ENCODE data around the gene FAM107B.

The FAM107B gene

DNA sequence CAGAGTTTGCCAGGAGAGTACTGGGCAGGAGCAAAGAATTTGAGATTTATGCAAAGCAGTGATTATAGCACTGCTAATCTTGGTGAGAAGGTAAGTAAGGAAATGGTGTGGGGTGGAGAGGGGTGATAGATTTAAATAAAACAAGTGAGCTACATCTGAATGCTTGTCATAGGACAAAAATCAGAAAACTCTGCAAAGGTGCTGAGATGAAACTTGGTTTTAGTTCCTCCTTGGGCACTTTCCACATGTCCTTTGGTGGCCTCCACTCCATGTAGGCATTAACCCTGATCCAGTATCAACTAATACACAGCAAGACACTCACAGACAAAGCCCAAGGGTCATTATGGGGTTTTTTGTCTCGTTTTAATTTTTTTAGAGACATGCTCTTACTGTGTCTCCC lies 25.7 kb upstream of the FAM107B start:
- DNase-seq (ENCODE audit: low read depth) = no peak
- TF ChIP-seq, protein P1, sequence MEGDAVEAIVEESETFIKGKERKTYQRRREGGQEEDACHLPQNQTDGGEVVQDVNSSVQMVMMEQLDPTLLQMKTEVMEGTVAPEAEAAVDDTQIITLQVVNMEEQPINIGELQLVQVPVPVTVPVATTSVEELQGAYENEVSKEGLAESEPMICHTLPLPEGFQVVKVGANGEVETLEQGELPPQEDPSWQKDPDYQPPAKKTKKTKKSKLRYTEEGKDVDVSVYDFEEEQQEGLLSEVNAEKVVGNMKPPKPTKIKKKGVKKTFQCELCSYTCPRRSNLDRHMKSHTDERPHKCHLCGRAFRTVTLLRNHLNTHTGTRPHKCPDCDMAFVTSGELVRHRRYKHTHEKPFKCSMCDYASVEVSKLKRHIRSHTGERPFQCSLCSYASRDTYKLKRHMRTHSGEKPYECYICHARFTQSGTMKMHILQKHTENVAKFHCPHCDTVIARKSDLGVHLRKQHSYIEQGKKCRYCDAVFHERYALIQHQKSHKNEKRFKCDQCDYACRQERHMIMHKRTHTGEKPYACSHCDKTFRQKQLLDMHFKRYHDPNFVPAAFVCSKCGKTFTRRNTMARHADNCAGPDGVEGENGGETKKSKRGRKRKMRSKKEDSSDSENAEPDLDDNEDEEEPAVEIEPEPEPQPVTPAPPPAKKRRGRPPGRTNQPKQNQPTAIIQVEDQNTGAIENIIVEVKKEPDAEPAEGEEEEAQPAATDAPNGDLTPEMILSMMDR (conservative IDR thresholded peaks at IDR 0.05; ENCODE audit: control insufficient read depth, insufficient read depth, low read depth, low read length) = no peak
- H3K4me3 ChIP-seq (ENCODE audit: control insufficient read depth, low read depth, low read length) = no peak overlapping the region

DNA sequence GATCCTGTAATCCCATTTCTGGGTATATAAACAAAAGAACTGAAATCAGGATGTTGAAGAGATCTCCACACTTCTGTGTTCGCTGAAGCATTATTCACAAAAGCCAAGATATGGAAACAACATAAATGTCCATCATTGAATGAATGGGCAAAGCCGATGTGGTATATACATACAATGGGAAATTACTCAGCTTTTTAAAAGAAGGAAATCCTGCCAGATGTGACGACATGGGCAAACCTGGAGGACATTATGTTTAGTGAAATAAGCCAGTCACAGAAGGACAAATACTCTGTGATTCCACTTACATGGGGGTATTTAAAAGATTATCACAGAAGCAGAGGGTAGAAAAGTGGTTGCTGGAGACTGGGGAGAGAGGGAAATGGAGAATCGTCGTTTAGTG lies 23.9 kb upstream of the FAM107B start:
- H3K4me3 ChIP-seq (ENCODE audit: control insufficient read depth, low read depth, low read length) = no peak overlapping the region
- TF ChIP-seq, protein P1 (conservative IDR thresholded peaks at IDR 0.05; ENCODE audit: control insufficient read depth, insufficient read depth, low read depth, low read length) = no peak
- DNase-seq (ENCODE audit: low read depth) = no peak

DNA sequence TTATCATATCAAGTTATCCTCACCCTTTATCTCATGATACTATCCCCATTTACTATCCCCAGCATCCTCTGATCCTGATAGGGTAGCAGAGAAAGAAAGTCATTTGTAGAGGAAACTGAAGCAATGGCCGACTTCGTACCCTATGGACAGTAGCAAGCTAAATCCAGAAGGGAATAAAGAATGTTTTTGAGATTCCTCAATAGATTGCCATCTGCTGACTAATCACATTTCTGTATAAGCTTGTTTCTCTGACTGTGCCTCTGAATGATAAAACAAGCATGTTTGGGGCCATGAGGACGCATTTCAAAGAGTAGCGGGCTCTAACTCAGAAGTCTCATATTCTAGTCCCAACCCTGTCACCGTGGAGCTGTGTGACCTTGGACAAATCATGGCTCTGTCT lies 13.2 kb upstream of the FAM107B start:
- TF ChIP-seq, protein P1 (conservative IDR thresholded peaks at IDR 0.05; ENCODE audit: control insufficient read depth, insufficient read depth, low read depth, low read length) = no peak
- no peak for DNase-seq (ENCODE audit: low read depth)
- H3K4me3 ChIP-seq (ENCODE audit: control insufficient read depth, low read depth, low read length) = no peak overlapping the region

DNA sequence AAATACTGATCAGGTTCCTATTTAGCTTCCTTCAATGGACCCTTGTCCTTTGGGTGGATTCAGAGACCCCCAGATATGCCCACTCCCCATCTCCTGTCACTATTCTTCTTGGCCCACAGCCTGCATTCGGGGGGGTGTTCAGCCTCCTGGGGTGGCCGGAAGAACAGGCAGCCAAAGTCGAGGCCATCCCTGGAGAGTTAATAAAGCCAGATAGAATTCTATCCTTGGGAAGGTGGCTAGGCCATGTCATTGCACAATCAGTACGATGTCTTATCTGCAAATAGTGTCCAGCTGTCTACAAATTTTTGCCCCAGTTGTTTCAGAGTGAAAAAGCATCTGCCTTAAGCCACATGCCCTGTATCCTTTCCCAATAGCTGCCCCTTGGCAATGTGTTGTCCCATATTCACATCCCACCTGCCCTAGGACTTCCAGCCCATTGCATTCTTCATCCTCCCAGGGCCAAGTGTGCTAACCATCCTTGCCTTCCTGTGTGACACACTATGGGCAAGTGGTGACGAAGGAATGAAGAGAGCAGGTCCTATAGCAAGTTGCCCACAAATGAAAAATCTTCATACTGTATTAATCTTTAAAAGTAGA lies 9.9 kb upstream of the FAM107B start:
- TF ChIP-seq, protein P1 (conservative IDR thresholded peaks at IDR 0.05; ENCODE audit: control insufficient read depth, insufficient read depth, low read depth, low read length) = no peak
- DNase-seq (ENCODE audit: low read depth) = no peak
- no peak overlapping the region for H3K4me3 ChIP-seq (ENCODE audit: control insufficient read depth, low read depth, low read length)

DNA sequence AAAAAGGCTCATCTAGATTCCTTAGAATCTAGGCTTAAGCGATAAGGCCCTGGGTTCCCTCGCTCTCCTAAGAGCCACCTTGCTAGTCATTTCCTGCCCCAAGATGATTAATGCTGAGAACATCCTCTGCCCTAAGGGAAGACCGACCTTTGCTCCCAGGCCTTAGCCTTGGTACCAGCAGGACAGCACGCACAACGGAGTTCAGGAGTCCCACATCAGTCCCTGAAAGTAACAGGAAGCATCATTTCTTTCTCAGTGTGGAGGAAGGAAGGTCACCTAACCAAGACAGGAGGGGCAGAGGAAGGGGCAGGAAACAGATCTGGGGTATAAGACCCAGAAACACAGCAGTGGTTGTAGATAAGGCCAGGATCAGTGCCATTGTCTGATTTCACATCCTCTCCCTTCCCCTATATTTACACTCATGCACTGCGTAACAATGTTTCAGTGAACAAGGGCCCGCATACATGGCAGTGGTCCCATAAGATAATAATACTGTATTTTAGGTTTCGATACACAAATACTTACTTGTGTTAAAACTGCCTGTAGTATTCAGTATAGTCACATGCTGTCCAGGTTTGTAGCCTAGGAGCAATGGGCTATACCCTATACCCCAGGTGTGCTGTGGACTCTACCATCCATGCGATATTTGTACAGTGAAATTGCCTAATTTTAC lies 8.1 kb upstream of the FAM107B start:
- H3K4me3 ChIP-seq (ENCODE audit: control insufficient read depth, low read depth, low read length) = no peak overlapping the region
- no peak for DNase-seq (ENCODE audit: low read depth)
- TF ChIP-seq, protein P1 (conservative IDR thresholded peaks at IDR 0.05; ENCODE audit: control insufficient read depth, insufficient read depth, low read depth, low read length) = no peak

DNA sequence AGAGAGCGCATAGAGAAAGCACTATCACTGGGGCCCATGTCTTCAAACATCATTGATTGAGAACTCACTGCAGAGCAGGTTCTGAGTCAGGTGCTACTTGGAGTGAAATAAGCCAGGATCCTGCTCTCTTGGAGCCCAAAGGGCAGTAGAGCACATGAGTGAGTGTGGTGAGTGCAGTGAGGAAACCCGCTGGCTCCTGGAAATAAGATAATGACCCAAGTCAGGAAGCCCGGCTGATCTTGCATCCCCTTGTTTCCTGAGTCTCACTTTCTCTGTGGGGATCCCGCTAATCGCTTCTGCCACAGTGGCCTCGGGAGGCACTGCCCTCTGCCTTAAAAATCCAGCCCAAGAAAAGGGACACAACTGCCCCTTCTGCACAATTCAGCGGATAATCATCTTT lies 7.1 kb upstream of the FAM107B start:
- no peak for DNase-seq (ENCODE audit: low read depth)
- H3K4me3 ChIP-seq (ENCODE audit: control insufficient read depth, low read depth, low read length) = no peak overlapping the region
- TF ChIP-seq, protein P1 (conservative IDR thresholded peaks at IDR 0.05; ENCODE audit: control insufficient read depth, insufficient read depth, low read depth, low read length) = no peak

All from fibroblast of mammary gland (primary cell).